Neural cell (in vitro differentiated cells): ENCODE measurements around the gene FAM185A. TPM values are rescaled to one million over a fixed set of nuclear protein-coding genes. Genes with fewer than 3 reads are reported as not detected.
"Not testable (repeated sequence)": the region's sequence is repeated elsewhere in the genome, so short reads cannot be mapped to it uniquely, and the experiment has no call there.

ENCODE experiments used
- H2AFZ ChIP-seq: fragments of 200-600, 300-800 bp; sonication (generic), shearing (Covaris generic); 2 replicates; pipeline ENCODE4 v1.6.0; 2014; ENCODE audit warnings: low read depth, mild to moderate bottlenecking, antibody characterized with exemption, low read length, moderate library complexity
- H3F3A ChIP-seq: fragments of 200-600 bp; shearing (Covaris generic); 2 replicates; pipeline ENCODE4 v1.6.1; 2016; ENCODE audit warnings: mild to moderate bottlenecking, moderate library complexity, mixed read lengths, antibody characterized with exemption, low read length; ENCODE audit not compliant: insufficient read depth, poor library complexity, severe bottlenecking
- H3K27ac ChIP-seq: fragments of 200-600, 300-800 bp; sonication (generic), shearing (Covaris generic); 2 replicates; pipeline ENCODE4 v1.5.1; 2014; ENCODE audit warnings: mild to moderate bottlenecking, low read length, moderate library complexity
- H3K27me3 ChIP-seq: fragments of 300-800, 200-600 bp; sonication (generic), shearing (Covaris generic); 2 replicates; pipeline ENCODE4 v1.6.0; 2014; ENCODE audit warnings: mild to moderate bottlenecking, low read depth, low read length, moderate library complexity; ENCODE audit not compliant: insufficient read depth
- H3K36me3 ChIP-seq: fragments of 300-800, 200-600 bp; sonication (generic), shearing (Covaris generic); 2 replicates; pipeline ENCODE4 v1.5.1; 2014; ENCODE audit warnings: mild to moderate bottlenecking, antibody characterized with exemption, low read length, moderate library complexity; ENCODE audit not compliant: insufficient read depth
- H3K4me2 ChIP-seq: fragments of 300-800, 200-600 bp; sonication (generic), shearing (Covaris generic); 2 replicates; pipeline ENCODE4 v1.6.0; 2014; ENCODE audit warnings: mild to moderate bottlenecking, low read length
- H3K4me3 ChIP-seq: fragments of 300-800, 200-600 bp; sonication (generic), shearing (Covaris generic); 2 replicates; pipeline ENCODE4 v1.5.1; 2014; ENCODE audit warnings: mild to moderate bottlenecking, low read length, moderate library complexity
- H3K79me2 ChIP-seq: fragments of 200-600 bp; shearing (Covaris generic); replicated peaks from 2 replicates; pipeline ENCODE4 v1.6.0; 2014; ENCODE audit warnings: mild to moderate bottlenecking, low read length, moderate library complexity; ENCODE audit not compliant: insufficient read depth
- H3K9ac ChIP-seq: fragments of 300-800, 200-600 bp; sonication (generic), shearing (Covaris generic); 2 replicates; pipeline ENCODE4 v1.6.1; 2016; ENCODE audit warnings: mild to moderate bottlenecking, low read length, mixed read lengths
- H3K9me2 ChIP-seq: fragments of 200-600 bp; shearing (Covaris generic); 2 replicates; pipeline ENCODE4 v1.6.1; 2016; ENCODE audit warnings: mild to moderate bottlenecking, low read length, mixed read lengths; ENCODE audit not compliant: insufficient read depth
- H3K9me3 ChIP-seq: fragments of 200-600, 300-800 bp; sonication (generic), shearing (Covaris generic); 2 replicates; pipeline ENCODE4 v1.6.1; 2016; ENCODE audit warnings: mild to moderate bottlenecking, mixed run types, low read length, moderate library complexity, mixed read lengths
- H4K20me1 ChIP-seq: fragments of 200-600 bp; shearing (Covaris generic); 2 replicates; pipeline ENCODE4 v1.6.1; 2016; ENCODE audit warnings: mild to moderate bottlenecking, mixed run types; ENCODE audit not compliant: insufficient read depth
- polyA plus RNA-seq: library from polyadenylated mRNA; depleted of rRNA; stranded (reverse); fragments of >200 nt; gene quantifications from 2 replicates; pipeline ENCODE4 v1.2.3, GENCODE V29; 2014

The FAM185A gene
- polyA plus RNA-seq, 1 donor from 2014 or later = 26.3 TPM

- not testable (repeated sequence) for H3K4me3 ChIP-seq
These were observed 21.7 kb downstream of the FAM185A start for GRCh38 chr7:102770467-102770866.

GRCh38 chr7:102776217-102776616, 27.4 kb downstream of the FAM185A start:
- H3K36me3 ChIP-seq, H3K9ac ChIP-seq, H4K20me1 ChIP-seq, H3K27me3 ChIP-seq, H3K9me3 ChIP-seq, H3K9me2 ChIP-seq, H3K4me2 ChIP-seq, H3F3A ChIP-seq, H3K79me2 ChIP-seq, H3K4me3 ChIP-seq, H3K27ac ChIP-seq, H2AFZ ChIP-seq: not testable (repeated sequence)

More at GRCh38 chr7:102770467-102770866, 21.7 kb downstream of the FAM185A start:
- H3K79me2 ChIP-seq, H3K36me3 ChIP-seq, H3F3A ChIP-seq, H4K20me1 ChIP-seq, H3K9ac ChIP-seq, H3K4me2 ChIP-seq, H3K9me3 ChIP-seq, H3K9me2 ChIP-seq, H3K27me3 ChIP-seq, H2AFZ ChIP-seq, H3K27ac ChIP-seq: not testable (repeated sequence)

GRCh38 chr7:102778663-102779062, 29.9 kb downstream of the FAM185A start:
- not testable (repeated sequence) for H3K9me3 ChIP-seq, H3F3A ChIP-seq, H3K27ac ChIP-seq, H2AFZ ChIP-seq, H3K36me3 ChIP-seq, H3K79me2 ChIP-seq, H3K27me3 ChIP-seq, H3K9ac ChIP-seq, H3K4me3 ChIP-seq, H4K20me1 ChIP-seq, H3K4me2 ChIP-seq, H3K9me2 ChIP-seq

- H4K20me1 ChIP-seq, H3K9ac ChIP-seq, H3K27me3 ChIP-seq, H3K9me3 ChIP-seq, H3K36me3 ChIP-seq, H2AFZ ChIP-seq, H3K4me3 ChIP-seq, H3K9me2 ChIP-seq, H3K79me2 ChIP-seq, H3F3A ChIP-seq, H3K27ac ChIP-seq, H3K4me2 ChIP-seq: not testable (repeated sequence)
These were observed 32.1 kb downstream of the FAM185A start for GRCh38 chr7:102780926-102781325.

- not testable (repeated sequence) for H3K27me3 ChIP-seq, H3K4me2 ChIP-seq, H3K4me3 ChIP-seq, H3K9me2 ChIP-seq, H2AFZ ChIP-seq, H3K9me3 ChIP-seq, H3K27ac ChIP-seq, H3K36me3 ChIP-seq, H3K9ac ChIP-seq, H3K79me2 ChIP-seq, H4K20me1 ChIP-seq, H3F3A ChIP-seq
These were observed 40.0 kb downstream of the FAM185A start for GRCh38 chr7:102788770-102789169.

GRCh38 chr7:102790364-102791100, 41.7 kb downstream of the FAM185A start:
- not testable (repeated sequence) for H3K36me3 ChIP-seq, H3K4me2 ChIP-seq, H4K20me1 ChIP-seq, H3K27ac ChIP-seq, H3K9me2 ChIP-seq, H3K9ac ChIP-seq, H3K9me3 ChIP-seq, H2AFZ ChIP-seq, H3F3A ChIP-seq, H3K4me3 ChIP-seq, H3K27me3 ChIP-seq, H3K79me2 ChIP-seq

- H3F3A ChIP-seq, H3K79me2 ChIP-seq, H3K9me3 ChIP-seq, H4K20me1 ChIP-seq, H3K4me2 ChIP-seq, H3K27me3 ChIP-seq, H3K9me2 ChIP-seq, H2AFZ ChIP-seq, H3K36me3 ChIP-seq, H3K9ac ChIP-seq, H3K4me3 ChIP-seq: not testable (repeated sequence)
- peak overlapping the region; percentile 65 for H3K27ac ChIP-seq
These were observed 42.6 kb downstream of the FAM185A start for GRCh38 chr7:102791367-102791766.
